BJ (cell line): ENCODE data around the gene TPP2. TPM values are rescaled to one million over a fixed set of nuclear protein-coding genes. Genes with fewer than 3 reads are reported as not detected.

ENCODE experiments used
- CTCF ChIA-PET: fragments of 350-600 bp; formaldehyde crosslinking; extraction: SDS; loops from one replicate; lab custom pipeline; 2021; ENCODE audit warnings: antibody characterized with exemption, inconsistent platforms; lab: Yijun Ruan, JAX
- POLR2A ChIA-PET: fragments of 300-600 bp; sonication (Branson Sonifier 250); formaldehyde crosslinking; extraction: SDS; loops from one replicate; lab custom pipeline; 2021; ENCODE audit warnings: antibody characterized with exemption; lab: Charles Lee
- DNase-seq: peaks from one replicate; pipeline ENCODE4 v3.0.0-alpha.2; 2011; ENCODE audit warnings: low read depth
- H3K27me3 ChIP-seq: 2 replicates; pipeline ENCODE4 v1.6.0; 2011; ENCODE audit warnings: low read length; ENCODE audit not compliant: control insufficient read depth, insufficient read depth
- H3K36me3 ChIP-seq: 2 replicates; pipeline ENCODE4 v1.5.1; 2011; ENCODE audit warnings: low read length; ENCODE audit not compliant: control insufficient read depth, insufficient read depth
- H3K4me3 ChIP-seq: 2 replicates; pipeline ENCODE4 v1.5.1; 2011; ENCODE audit warnings: low read depth, mild to moderate bottlenecking, control low read depth, low read length
- polyA plus RNA-seq: library from polyadenylated mRNA; depleted of rRNA; stranded (reverse); fragments of >200 nt; gene quantifications from 2 replicates; pipeline ENCODE4 v1.2.3, GENCODE V29; 2011
- TF ChIP-seq, protein P1 (sequence below): IDR thresholded peaks from 2 replicates; pipeline ENCODE4 v1.5.1; 2011; ENCODE audit warnings: low read depth, mild to moderate bottlenecking, control low read depth, inconsistent platforms, low read length, moderate library complexity; ENCODE audit not compliant: insufficient read depth

Gene TPP2
- polyA plus RNA-seq, 1 experiment, result 13.9 TPM

DNA sequence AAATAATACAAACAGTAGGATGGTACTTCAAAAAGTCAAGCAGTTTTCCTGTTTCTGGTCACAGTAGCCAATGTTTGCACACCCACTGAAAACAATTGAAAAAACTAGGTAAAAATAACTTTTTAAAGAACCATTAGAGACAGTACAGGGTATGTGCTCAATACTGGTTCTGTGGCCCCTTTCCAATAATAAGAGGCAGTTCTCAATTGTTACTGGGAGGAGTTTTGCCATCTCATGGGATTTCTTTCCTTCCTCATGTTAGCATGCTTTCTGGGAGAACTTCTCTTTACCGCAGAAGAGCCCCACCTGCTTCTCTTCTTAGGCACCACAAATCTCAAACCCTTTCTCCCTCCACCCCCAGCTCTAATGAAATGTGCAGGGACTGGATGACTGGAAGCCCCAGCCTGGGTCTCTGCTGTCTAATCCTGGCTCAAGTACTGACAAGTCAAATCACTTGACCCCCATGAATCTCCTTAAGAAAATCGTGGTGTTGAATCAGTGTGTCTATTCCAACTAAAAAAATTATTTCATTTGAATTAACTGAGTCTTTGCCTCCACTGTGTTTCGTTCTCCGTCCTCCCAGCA is 83.4 kb downstream of the TPP2 start:
- ChIA-PET CTCF (interaction anchor here (1.1 kb wide), 1 partner anchor 120 kb away, joined by 3 read pairs; no protein-coding TSS in a partner anchor), POLR2A (no interaction called here)
- Histone ChIP-seq H3K4me3 (no peak overlapping the region), H3K27me3 (no peaks in the 10 kb centered on the region), H3K36me3 (peaks cover 1% of the 10 kb centered on the region; the same call in 1 of the 2 replicates)
- TF ChIP-seq, protein P1, sequence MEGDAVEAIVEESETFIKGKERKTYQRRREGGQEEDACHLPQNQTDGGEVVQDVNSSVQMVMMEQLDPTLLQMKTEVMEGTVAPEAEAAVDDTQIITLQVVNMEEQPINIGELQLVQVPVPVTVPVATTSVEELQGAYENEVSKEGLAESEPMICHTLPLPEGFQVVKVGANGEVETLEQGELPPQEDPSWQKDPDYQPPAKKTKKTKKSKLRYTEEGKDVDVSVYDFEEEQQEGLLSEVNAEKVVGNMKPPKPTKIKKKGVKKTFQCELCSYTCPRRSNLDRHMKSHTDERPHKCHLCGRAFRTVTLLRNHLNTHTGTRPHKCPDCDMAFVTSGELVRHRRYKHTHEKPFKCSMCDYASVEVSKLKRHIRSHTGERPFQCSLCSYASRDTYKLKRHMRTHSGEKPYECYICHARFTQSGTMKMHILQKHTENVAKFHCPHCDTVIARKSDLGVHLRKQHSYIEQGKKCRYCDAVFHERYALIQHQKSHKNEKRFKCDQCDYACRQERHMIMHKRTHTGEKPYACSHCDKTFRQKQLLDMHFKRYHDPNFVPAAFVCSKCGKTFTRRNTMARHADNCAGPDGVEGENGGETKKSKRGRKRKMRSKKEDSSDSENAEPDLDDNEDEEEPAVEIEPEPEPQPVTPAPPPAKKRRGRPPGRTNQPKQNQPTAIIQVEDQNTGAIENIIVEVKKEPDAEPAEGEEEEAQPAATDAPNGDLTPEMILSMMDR, result no peak
- no peak for DNase-seq

DNA sequence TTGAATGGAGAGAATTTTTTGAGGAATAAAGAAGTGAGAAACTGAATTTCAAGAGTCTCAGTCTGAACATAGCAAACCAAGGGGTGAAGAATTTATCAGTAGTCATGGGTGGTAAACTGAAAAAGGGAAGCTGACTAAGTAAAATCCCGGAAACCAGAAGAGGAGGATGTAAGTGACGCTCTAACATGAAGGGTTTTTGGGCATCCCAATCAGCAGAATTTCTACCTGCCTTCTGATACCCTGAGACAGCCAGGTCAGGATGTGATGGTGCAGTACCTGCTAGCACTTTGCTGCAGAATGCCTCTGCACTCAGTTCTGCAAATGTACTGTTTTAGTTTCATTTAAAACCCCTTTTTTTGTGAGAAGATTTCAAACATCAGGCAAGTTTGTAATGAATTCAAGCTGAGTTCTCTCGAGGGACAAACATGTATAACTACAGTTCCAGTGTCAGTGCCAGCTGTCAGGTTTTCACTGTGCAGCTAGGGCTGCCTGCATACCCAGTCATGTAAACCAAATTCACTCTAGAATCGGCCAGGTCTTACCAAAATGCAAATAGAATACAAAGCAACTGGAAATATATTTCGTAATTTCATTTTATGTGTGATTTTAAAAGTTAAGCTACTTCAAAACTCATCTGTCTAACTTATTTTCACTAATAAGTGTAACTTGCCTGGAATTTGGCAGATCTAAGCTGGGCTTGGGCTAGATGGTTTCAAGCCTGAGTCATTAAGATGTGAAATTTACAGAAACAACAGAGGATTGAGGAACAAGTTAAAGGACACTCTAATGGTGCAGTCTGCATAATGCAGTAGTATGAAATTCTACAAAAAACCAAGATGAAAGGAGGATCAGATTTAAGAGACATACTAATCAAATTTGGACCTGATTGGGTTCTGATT is 84.3 kb downstream of the TPP2 start:
- Histone ChIP-seq H3K27me3 (no peaks in the 10 kb centered on the region), H3K4me3 (no peak overlapping the region), H3K36me3 (peaks cover 1% of the 10 kb centered on the region; the same call in 1 of the 2 replicates)
- DNase-seq, result peak; percentile 42
- ChIA-PET CTCF (interaction anchor here (0.8 kb wide), 1 partner anchor 15 kb away, joined by 3 read pairs; no protein-coding TSS in a partner anchor), POLR2A (no interaction called here)
- TF ChIP-seq, protein P1, result no peak

DNA sequence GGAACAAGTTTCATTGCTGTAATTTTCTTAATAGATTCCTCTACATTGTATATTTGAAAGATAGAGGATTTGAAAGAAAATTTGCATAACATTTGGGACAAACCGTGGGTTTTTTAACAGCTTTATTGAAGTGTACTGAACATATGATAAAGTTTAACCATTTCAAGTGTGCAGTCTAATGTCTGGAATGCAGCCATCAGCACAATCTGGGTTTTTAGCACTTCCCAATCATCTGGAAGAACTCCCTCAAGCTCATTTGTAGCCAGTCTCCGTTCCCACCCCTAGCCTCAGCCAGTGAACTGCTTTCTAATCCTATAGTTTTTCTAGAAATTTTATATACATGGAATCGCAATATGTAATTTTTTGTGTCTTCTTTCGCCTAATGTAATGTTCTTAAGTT is 85.4 kb downstream of the TPP2 start:
- Histone ChIP-seq H3K4me3 (no peak overlapping the region), H3K36me3 (peaks cover 1% of the 10 kb centered on the region; the same call in 1 of the 2 replicates), H3K27me3 (no peaks in the 10 kb centered on the region)
- DNase-seq, result no peak
- TF ChIP-seq, protein P1, result no peak
- ChIA-PET POLR2A (no interaction called here), CTCF (interaction anchor here (0.8 to 0.9 kb wide), 2 partner anchors 11 to 13 kb away, joined by 3 read pairs; no protein-coding TSS in a partner anchor)

DNA sequence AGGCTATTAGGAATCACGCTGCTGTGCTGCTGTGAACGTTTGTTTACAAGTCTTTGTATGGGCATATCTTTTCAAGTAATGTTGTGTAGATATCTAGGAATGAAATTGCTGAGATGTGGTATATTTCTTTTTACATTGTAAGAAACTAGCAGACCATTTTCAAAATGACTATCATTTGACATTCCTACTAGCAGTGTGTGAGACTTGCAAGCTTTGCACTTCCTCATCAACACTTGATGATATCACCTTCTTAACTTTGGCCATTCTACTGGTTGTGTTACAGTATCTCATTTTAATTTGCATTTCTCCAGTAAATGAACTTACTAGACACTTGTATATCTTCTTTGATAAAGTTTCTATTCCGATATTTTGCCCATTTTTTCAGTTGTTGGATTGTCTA is 85.9 kb downstream of the TPP2 start:
- TF ChIP-seq, protein P1, result no peak
- POLR2A ChIA-PET, result no interaction called here
- CTCF ChIA-PET, result interaction anchor here (0.8 to 0.9 kb wide), 2 partner anchors 11 to 13 kb away, joined by 3 read pairs; no protein-coding TSS in a partner anchor
- peaks cover 1% of the 10 kb centered on the region; the same call in 1 of the 2 replicates for H3K36me3 ChIP-seq
- no peak for DNase-seq
- H3K4me3 ChIP-seq, result no peak overlapping the region
- H3K27me3 ChIP-seq, result no peaks in the 10 kb centered on the region

DNA sequence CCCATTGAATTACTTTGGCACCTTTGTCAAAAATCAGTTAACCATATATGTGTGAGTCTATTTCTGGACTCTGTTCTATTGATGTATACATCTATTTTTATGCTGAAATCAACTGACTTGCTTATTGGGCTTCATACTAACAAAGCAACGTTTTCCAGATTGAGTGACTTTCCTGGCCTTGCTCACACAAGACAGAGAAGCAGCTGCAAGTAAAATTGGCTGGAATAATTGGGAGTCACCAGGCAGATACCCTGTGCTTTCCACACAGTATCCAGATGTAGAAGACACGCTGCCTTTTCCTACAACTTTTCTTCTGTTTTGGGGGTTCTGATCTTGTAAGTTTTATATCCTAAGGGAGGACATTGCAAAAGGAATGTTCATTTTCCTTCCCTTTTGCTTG is 86.9 kb downstream of the TPP2 start:
- Histone ChIP-seq H3K36me3 (no peaks in the 10 kb centered on the region; the same call in 1 of the 2 replicates), H3K27me3 (no peaks in the 10 kb centered on the region), H3K4me3 (no peak overlapping the region)
- ChIA-PET POLR2A (no interaction called here), CTCF (no interaction called here)
- DNase-seq, result no peak
- TF ChIP-seq, protein P1, result no peak
